OCI-M1 (cell line): ENCODE measurements around the gene KLHL3.

Source experiments
- DNase-seq: peaks from one replicate; lab custom pipeline; 2025; lab: John Stamatoyannopoulos, UW

The KLHL3 gene

GRCh38 chr5:137611011-137611580 lies 124.8 kb downstream of the KLHL3 start:
- DNase-seq: no peak

- DNase-seq: no peak
These were observed 125.3 kb downstream of the KLHL3 start for GRCh38 chr5:137610598-137610997.

GRCh38 chr5:137609127-137609526 lies 126.8 kb downstream of the KLHL3 start:
- no peak for DNase-seq

- no peak for DNase-seq
These were observed 128.1 kb downstream of the KLHL3 start for GRCh38 chr5:137607771-137608170.

DNA sequence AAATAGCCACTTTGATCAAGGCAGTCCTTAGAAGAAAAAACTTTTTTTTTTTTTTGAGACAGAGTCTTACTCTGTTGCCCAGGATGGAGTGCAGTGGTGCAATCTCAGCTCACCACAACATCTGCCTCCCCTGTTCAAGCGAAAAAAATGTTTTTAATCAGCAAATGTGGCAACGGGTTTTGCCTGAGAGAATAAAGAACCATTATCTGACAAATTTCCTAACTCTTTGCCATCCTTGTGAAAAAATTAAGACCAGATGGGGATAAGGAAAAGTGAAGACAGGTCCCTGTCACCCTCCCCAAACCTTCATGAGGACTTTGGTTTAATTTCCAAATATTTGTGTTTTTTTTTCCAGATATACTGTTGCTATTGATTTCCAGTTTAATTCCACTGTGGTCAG lies 129.5 kb downstream of the KLHL3 start:
- no peak for DNase-seq

GRCh38 chr5:137605411-137605810 lies 130.5 kb downstream of the KLHL3 start:
- no peak for DNase-seq

- no peak for DNase-seq
These were observed 131.4 kb downstream of the KLHL3 start for GRCh38 chr5:137604348-137605095.

GRCh38 chr5:137603891-137604290 lies 132.0 kb downstream of the KLHL3 start:
- DNase-seq: no peak

GRCh38 chr5:137603356-137603755 lies 132.5 kb downstream of the KLHL3 start:
- DNase-seq: no peak

DNA sequence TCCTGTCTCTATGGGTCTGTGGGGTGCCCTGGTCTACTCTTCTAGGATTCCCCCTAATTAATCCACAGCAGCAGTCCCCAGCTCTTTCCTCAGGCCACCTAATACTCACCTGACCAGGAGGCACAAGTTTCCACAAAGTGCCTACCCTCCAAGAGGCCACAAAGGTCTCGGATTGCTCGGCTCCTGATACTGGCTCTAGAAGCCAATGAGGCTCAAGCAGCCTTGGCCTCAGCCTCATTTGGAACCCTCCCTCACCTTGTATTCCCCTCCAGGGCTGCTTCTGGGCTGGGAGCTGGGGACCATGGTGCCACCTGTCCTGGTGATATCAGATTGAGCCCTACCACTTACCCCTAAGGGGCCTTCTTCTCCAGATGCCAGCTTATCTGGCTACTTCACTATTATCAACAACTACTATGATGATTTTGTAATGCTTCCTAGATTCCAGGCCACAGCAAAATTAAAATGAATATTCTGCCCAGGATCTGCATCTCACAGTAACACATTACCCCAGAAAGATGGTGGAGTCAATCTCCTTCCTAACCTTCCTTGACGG lies 133.1 kb downstream of the KLHL3 start:
- no peak for DNase-seq

DNA sequence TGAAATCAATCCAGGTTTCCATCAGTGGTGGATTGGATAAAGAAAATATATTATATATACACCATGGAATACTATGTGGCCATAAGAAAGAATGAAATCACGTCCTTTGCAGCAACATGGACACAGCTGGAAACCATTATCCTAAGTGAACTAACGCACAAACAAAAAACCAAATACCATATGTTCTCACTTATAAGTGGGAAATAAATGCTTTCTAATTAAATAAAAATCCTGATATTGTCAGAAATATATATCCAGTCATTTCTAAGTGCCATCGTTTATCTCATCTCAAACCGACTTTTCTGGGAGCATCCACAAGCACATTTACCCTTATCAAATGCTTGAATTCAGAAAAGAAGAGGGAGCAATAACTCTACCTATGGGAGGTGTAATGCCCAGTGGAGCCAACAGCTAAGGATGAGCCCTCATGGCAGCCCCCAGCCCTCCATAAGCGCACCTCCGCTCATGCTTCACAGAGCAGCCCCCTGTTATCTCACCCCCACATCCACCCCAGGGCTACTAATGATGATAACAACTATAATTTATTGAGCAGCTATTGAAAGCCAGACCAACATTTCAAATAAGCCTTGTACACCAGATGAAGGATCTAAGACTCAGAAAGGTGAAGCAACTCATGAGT lies 135.0 kb downstream of the KLHL3 start:
- DNase-seq: no peak

- DNase-seq: no peak
These were observed 136.4 kb downstream of the KLHL3 start for GRCh38 chr5:137599457-137599856.

DNA sequence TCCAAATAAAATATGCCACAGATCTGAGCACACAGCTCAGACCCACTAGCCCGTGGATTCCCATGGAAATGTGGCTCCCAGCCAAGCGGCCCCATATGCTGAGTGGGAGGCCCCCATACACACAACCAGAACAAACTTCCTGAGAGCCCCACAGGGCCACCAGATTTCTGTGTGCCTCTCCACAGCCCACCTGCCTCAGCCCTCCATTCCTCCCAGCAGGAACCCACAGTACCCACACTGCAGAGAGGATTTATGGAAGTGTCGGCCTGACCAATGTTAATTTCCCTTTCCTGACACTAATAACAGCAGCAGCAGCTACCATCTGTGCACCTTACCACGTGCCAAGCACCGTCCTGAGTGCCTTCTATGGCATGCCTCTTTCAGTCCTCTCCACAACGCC lies 137.5 kb downstream of the KLHL3 start:
- DNase-seq: no peak

GRCh38 chr5:137596941-137597340 lies 138.9 kb downstream of the KLHL3 start:
- no peak for DNase-seq

- DNase-seq: no peak
These were observed 140.4 kb downstream of the KLHL3 start for GRCh38 chr5:137595396-137596079.

GRCh38 chr5:137594717-137595116 lies 141.2 kb downstream of the KLHL3 start:
- no peak for DNase-seq

- no peak for DNase-seq
These were observed 143.6 kb downstream of the KLHL3 start for GRCh38 chr5:137592317-137592716.

DNA sequence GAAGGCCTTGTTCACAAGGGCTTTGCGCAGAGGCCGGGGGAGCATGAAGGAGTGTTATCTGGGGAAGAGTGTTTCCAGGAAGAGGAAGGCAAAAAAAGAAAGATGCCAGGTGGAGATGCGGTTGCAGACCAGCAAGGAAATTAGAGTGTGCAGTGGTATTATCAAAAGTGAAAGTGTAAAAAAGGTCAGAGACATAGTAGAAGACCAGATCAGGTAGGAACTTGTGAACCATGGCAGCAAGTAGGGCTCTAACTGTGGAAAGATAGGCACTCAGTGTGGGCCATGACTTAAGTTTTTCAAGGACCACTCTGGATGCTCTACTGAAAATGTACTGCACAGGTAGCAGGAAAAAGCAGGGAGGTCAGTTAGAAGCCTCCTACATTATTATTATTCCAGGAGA lies 146.7 kb downstream of the KLHL3 start:
- DNase-seq: no peak

GRCh38 chr5:137587919-137588318 lies 148.0 kb downstream of the KLHL3 start:
- DNase-seq: no peak

DNA sequence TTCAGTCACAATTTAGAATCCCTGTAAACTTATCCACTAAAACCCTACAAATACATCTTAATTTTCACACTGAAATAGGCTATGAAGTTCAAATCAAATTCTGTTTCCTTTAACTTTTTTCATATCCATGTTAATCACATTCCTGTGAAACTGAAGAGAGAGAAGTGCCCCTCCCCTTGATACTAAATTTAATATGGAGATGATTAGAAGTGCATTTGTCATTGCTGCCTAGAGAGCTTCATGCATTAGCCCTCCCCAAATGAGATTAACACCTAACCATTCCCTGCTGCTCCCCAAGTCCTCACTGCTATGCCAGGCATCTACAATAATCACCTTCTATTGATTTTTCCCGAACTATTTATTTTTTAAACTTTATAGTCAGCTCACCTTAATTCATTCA lies 151.6 kb downstream of the KLHL3 start:
- DNase-seq: no peak

GRCh38 chr5:137583129-137583528 lies 152.8 kb downstream of the KLHL3 start:
- no peak for DNase-seq

DNA sequence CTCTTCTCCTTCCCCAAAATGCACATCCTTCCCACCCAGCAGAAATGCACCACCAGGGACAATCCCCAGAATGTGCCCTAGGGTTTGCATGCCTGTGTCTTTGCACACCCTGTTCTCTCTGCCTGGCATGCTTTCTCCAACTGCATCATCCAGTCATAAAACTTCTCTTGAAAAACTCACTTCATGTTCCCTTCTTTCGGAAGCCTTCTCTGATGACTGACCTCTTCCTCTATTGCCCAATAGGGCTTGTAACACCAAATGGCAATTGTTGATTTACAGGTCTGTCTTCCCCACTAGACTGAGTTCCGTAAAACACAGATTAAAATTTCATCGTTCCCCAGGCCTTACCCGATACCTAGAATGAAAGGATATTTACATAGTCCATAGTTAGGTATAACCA lies 153.7 kb downstream of the KLHL3 start:
- DNase-seq: no peak

DNA sequence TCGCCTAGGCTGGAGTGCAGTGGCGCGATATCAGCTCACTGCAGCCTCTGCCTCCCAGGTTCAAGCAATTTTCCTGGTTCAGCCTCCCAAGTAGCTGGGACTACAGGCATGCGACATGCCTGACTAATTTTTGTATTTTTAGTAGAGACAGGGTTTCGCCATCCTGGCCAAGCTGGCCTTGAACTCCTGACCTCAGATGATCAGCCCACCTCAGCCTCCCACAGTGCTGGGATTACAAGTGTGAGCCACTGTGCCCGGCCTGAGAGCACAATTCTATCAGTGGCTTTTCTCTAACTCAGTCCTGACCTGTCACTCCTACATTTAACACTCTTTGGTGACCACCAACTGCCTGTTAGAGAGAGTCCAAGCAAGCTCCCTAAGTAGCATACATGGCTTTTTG lies 154.1 kb downstream of the KLHL3 start:
- no peak for DNase-seq
